HG03565 (cell line): ENCODE results near the gene LDB2.
"Not testable (repeated sequence)": the region's sequence is repeated elsewhere in the genome, so short reads cannot be mapped to it uniquely, and the experiment has no call there.

Experiments used
- ATAC-seq: cut with Tn5 transposase; IDR thresholded peaks from one replicate; pipeline ENCODE4 v1.9.1; 2021; ENCODE audit warnings: mild to moderate bottlenecking, moderate library complexity; ENCODE audit not compliant: unreplicated experiment

Gene LDB2

GRCh38 chr4:16663307-16663706 is 235.1 kb downstream of the LDB2 start:
- no peak for ATAC-seq

GRCh38 chr4:16661813-16662212 is 236.6 kb downstream of the LDB2 start:
- no peak for ATAC-seq

- no peak for ATAC-seq
These were observed 237.8 kb downstream of the LDB2 start for GRCh38 chr4:16660656-16661055.

GRCh38 chr4:16659694-16660093 is 238.8 kb downstream of the LDB2 start:
- ATAC-seq: no peak

- no peak for ATAC-seq
These were observed 239.4 kb downstream of the LDB2 start for GRCh38 chr4:16659079-16659478.

- ATAC-seq: no peak
These were observed 240.3 kb downstream of the LDB2 start for GRCh38 chr4:16658183-16658582.

GRCh38 chr4:16655111-16655510 is 243.3 kb downstream of the LDB2 start:
- no peak for ATAC-seq

GRCh38 chr4:16652732-16653305 is 245.6 kb downstream of the LDB2 start:
- ATAC-seq: no peak

- no peak for ATAC-seq
These were observed 252.0 kb downstream of the LDB2 start for GRCh38 chr4:16646459-16646858.

- ATAC-seq: no peak
These were observed 254.6 kb downstream of the LDB2 start for GRCh38 chr4:16643893-16644292.

- no peak for ATAC-seq
These were observed 255.5 kb downstream of the LDB2 start for GRCh38 chr4:16642897-16643296.

- ATAC-seq: no peak
These were observed 256.5 kb downstream of the LDB2 start for GRCh38 chr4:16641971-16642370.

GRCh38 chr4:16636912-16637630 is 261.4 kb downstream of the LDB2 start:
- ATAC-seq: no peak

- no peak for ATAC-seq
These were observed 262.1 kb downstream of the LDB2 start for GRCh38 chr4:16636304-16636703.

- ATAC-seq: not testable (repeated sequence)
These were observed 269.2 kb downstream of the LDB2 start for GRCh38 chr4:16629274-16629673.

- not testable (repeated sequence) for ATAC-seq
These were observed 269.6 kb downstream of the LDB2 start for GRCh38 chr4:16628835-16629234.

- ATAC-seq: no peak
These were observed 270.4 kb downstream of the LDB2 start for GRCh38 chr4:16627999-16628398.

GRCh38 chr4:16626945-16627344 is 271.5 kb downstream of the LDB2 start:
- ATAC-seq: no peak

- no peak for ATAC-seq
These were observed 275.6 kb downstream of the LDB2 start for GRCh38 chr4:16622826-16623225.

GRCh38 chr4:16617435-16617834 is 281.0 kb downstream of the LDB2 start:
- no peak for ATAC-seq

GRCh38 chr4:16617011-16617410 is 281.4 kb downstream of the LDB2 start:
- ATAC-seq: no peak

GRCh38 chr4:16609170-16609758 is 289.2 kb downstream of the LDB2 start:
- ATAC-seq: no peak
